K562 (cell line): ENCODE data around the gene SRPK2. TPM values are rescaled to one million over a fixed set of nuclear protein-coding genes. Genes with fewer than 3 reads are reported as not detected.
A peak's percentile ranks its signal among the peaks of the same experiment; 100 is the strongest.

Experiments used
- ATAC-seq: fragments of 200-7000 bp; cut with Tn5 transposase; 3 replicates; pipeline ENCODE4 v1.9.1; 2020; ENCODE audit warnings: moderate library complexity
- BruUV-seq: library from RNA; stranded (reverse); fragments of 400-500 nt; replicated peaks from 2 replicates; lab custom pipeline; 2021; lab: Mats Ljungman, UMichigan
- CTCF ChIA-PET: fragments of 300-600 bp; formaldehyde crosslinking; extraction: SDS; loops from one replicate; lab custom pipeline; 2021; ENCODE audit warnings: low intra/inter-chr PET ratio; lab: Yijun Ruan, JAX
- POLR2A ChIA-PET: fragments of 300-600, 350-650 bp; sonication (Branson Sonifier 250); formaldehyde crosslinking; extraction: SDS; loops from one replicate; lab custom pipeline; 2021; ENCODE audit warnings: antibody characterized with exemption, inconsistent platforms; lab: Yijun Ruan, JAX
- DNase-seq, 4 experiments: peaks; one replicate each; pipeline versions ENCODE4 v3.0.0 to v3.0.0-alpha.2; 2011 to 2018; ENCODE audit warnings: low spot score in 3 of 4, mixed read lengths in 3 of 4; ENCODE audit errors: extremely low read depth in 1 of 4
- FAIRE-seq: peaks from 2 replicates; lab custom pipeline; 2011; peaks lifted over from hg19 to GRCh38; lab: Jason Lieb, UNC
- H2AFZ ChIP-seq: 2 replicates; pipeline ENCODE4 v1.6.0; 2011; ENCODE audit warnings: low read depth, low read length, control low read depth, inconsistent platforms
- H3K27ac ChIP-seq: fragments of 200-600 bp; 3 replicates; pipeline ENCODE4 v1.8.0; 2011; ENCODE audit warnings: low read depth, mild to moderate bottlenecking, control low read depth, inconsistent platforms, low read length, moderate library complexity, mixed read lengths; ENCODE audit errors: extremely low read depth
- H3K27me3 ChIP-seq, 2 experiments: fragments of 300-600 bp in 1 of 2; 2 replicates in 1 of 2; 3 replicates in 1 of 2; pipeline versions ENCODE4 v1.6.0 to v1.8.0; 2011; ENCODE audit warnings: inconsistent platforms in 2 of 2, low read length in 2 of 2, mild to moderate bottlenecking in 1 of 2, mixed read lengths in 1 of 2, moderate library complexity in 1 of 2; ENCODE audit not compliant: control insufficient read depth in 2 of 2, insufficient read depth in 2 of 2
- H3K36me3 ChIP-seq: fragments of 300-600 bp; 3 replicates; pipeline ENCODE4 v1.8.0; 2011; ENCODE audit warnings: mild to moderate bottlenecking, low read length, inconsistent platforms; ENCODE audit not compliant: control insufficient read depth, insufficient read depth
- H3K4me1 ChIP-seq, 2 experiments: fragments of 200-600 bp in 1 of 2; replicated peaks in 1 of 2; 2 replicates in 1 of 2; 3 replicates in 1 of 2; pipeline versions ENCODE4 v1.5.1 to v1.8.0; 2011; ENCODE audit warnings: inconsistent platforms in 2 of 2, low read length in 2 of 2, mild to moderate bottlenecking in 1 of 2, mixed read lengths in 1 of 2, moderate library complexity in 1 of 2; ENCODE audit not compliant: control insufficient read depth in 2 of 2, insufficient read depth in 2 of 2
- H3K4me2 ChIP-seq: 2 replicates; pipeline ENCODE4 v1.6.1; 2011; ENCODE audit warnings: low read length, control low read depth, inconsistent platforms, mixed read lengths; ENCODE audit not compliant: insufficient read depth
- H3K4me3 ChIP-seq: fragments of 200-600 bp; sonication (generic), shearing (Covaris generic); 2 replicates; pipeline ENCODE4 v1.5.1; 2016; ENCODE audit warnings: control low read depth, inconsistent platforms
- H3K79me2 ChIP-seq: fragments of 200-600 bp; 3 replicates; pipeline ENCODE4 v1.8.0; 2011; ENCODE audit warnings: low read length, inconsistent platforms; ENCODE audit not compliant: control insufficient read depth, insufficient read depth
- H3K9ac ChIP-seq, 2 experiments: 2 replicates each; pipeline versions ENCODE4 v1.6.0 to v1.6.1; 2011; ENCODE audit warnings: low read depth in 2 of 2, low read length in 2 of 2, control low read depth in 1 of 2, inconsistent platforms in 1 of 2, mild to moderate bottlenecking in 1 of 2, mixed read lengths in 1 of 2; ENCODE audit not compliant: insufficient read depth in 1 of 2
- H3K9me1 ChIP-seq: one replicate; pipeline ENCODE4 v1.6.0; 2011; ENCODE audit warnings: inconsistent platforms, mild to moderate bottlenecking, low read length, moderate library complexity; ENCODE audit not compliant: control insufficient read depth, insufficient read depth
- H3K9me3 ChIP-seq: replicated peaks from 2 replicates; pipeline ENCODE4 v1.5.1; 2011; ENCODE audit warnings: low read depth, low read length, inconsistent platforms; ENCODE audit not compliant: control insufficient read depth, insufficient read depth
- H4K20me1 ChIP-seq: replicated peaks from 2 replicates; pipeline ENCODE4 v1.6.1; 2011; ENCODE audit warnings: low read length, inconsistent platforms, mixed read lengths; ENCODE audit not compliant: control insufficient read depth, insufficient read depth
- ATF6 ChIP-seq: sonication (generic); formaldehyde crosslinking; IDR thresholded peaks from 2 replicates; pipeline ENCODE4 v1.4.0; 2020; ENCODE audit warnings: mild to moderate bottlenecking, missing genetic modification reagents
- CEBPG ChIP-seq, 3 experiments: fragments of 200-800 bp in 1 of 3; sonication (Bioruptor generic) in 1 of 3; sonication (generic) in 1 of 3; formaldehyde crosslinking in 1 of 3; IDR thresholded peaks in 2 of 3; conservative IDR thresholded peaks in 1 of 3; 2 replicates each; pipeline versions ENCODE4 v1.6.1 to v1.8.0; 2016 to 2022; ENCODE audit warnings: missing compliant biosample characterization in 2 of 3, missing genetic modification characterization in 2 of 3, mild to moderate bottlenecking in 1 of 3, missing genetic modification reagents in 1 of 3
- DEAF1 ChIP-seq: fragments of 450-650 bp; formaldehyde crosslinking; IDR thresholded peaks from 2 replicates; pipeline ENCODE4 v1.4.0; 2020; ENCODE audit warnings: mild to moderate bottlenecking, moderate library complexity
- IRF9 ChIP-seq: fragments of 450-650 bp; IDR thresholded peaks from 2 replicates; pipeline ENCODE4 v1.6.1; 2016; ENCODE audit warnings: missing biosample characterization, missing genetic modification characterization
- RAD51 ChIP-seq: fragments of 450-650 bp; IDR thresholded peaks from 2 replicates; pipeline ENCODE4 v1.7.1; 2016; ENCODE audit warnings: low read depth, mild to moderate bottlenecking, borderline replicate concordance
- TFAP4 ChIP-seq: sonication (generic); formaldehyde crosslinking; IDR thresholded peaks from 2 replicates; pipeline ENCODE4 v1.8.0; 2022; ENCODE audit warnings: missing genetic modification reagents, mild to moderate bottlenecking, moderate library complexity, borderline replicate concordance
- TRIM24 ChIP-seq, 2 experiments: fragments of 450-650 bp; IDR thresholded peaks; 2 replicates each; pipeline ENCODE4 v1.6.1; 2016
- ZEB2 ChIP-seq: fragments of 450-650 bp; IDR thresholded peaks from 2 replicates; pipeline ENCODE4 v1.6.1; 2016
- ZHX1 ChIP-seq: fragments of 150-350 bp; conservative IDR thresholded peaks from 2 replicates; pipeline ENCODE4 v1.6.1; 2014; ENCODE audit warnings: low read length
- WGBS: fragments of 100-300 bp; shearing (Covaris generic); methylation state at CpG from one replicate; pipeline ENCODE4 v1.1.6; 2016; ENCODE audit warnings: low coverage, mixed read lengths; ENCODE audit not compliant: insufficient coverage; ENCODE audit errors: missing lambda C conversion rate; 5-methylcytosine and 5-hydroxymethylcytosine counted together
- in situ Hi-C: fragments of 300-500 bp; cut with MboI; formaldehyde crosslinking; loops from 4 replicates; pipeline ENCODE4 v1.15.0; 2018; ENCODE audit warnings: inconsistent platforms, mixed read lengths
- intact Hi-C: fragments of 100-400 bp; cut with micrococcal nuclease; formaldehyde crosslinking; loops from 2 replicates; pipeline ENCODE4 v1.14.2; 2022
- polyA plus RNA-seq, 8 experiments: library from polyadenylated mRNA; depleted of rRNA in 4 of 8; stranded (reverse) in 5 of 8; unstranded in 3 of 8; fragments of >200 nt; fragmentation: Nextera tagmentation in 2 of 8; fragmentation: Illumina TruSeq in 1 of 8; extraction: Ambion mirVana in 2 of 8; extraction: Trizol in 1 of 8; gene quantifications; 2 replicates each; pipeline versions ENCODE4 v1.2.1 to v1.2.3, GENCODE V29; 2011 to 2014; ENCODE audit warnings: inconsistent platforms in 1 of 8, missing spikeins in 1 of 8
- total RNA-seq, 7 experiments: library from RNA; depleted of rRNA in 6 of 7; stranded (reverse); fragments of >200 nt in 6 of 7; fragmentation: Illumina TruSeq in 2 of 7; extraction: Trizol in 2 of 7; gene quantifications; 2 replicates each; pipeline versions ENCODE4 v1.2.1 to v1.2.3, GENCODE V29; 2011 to 2021; ENCODE audit warnings: low replicate concordance in 1 of 7

Gene SRPK2
- total and polyA plus RNA-seq, 9 of the 15 experiments (the other 6 are each of a cell fraction or from before 2014, with no cell fraction given): 21.5 to 44.7 (median 33.3) TPM

- BruUV-seq: TSS peak; percentile 38
- intact Hi-C loops: loop anchor here (10.0 kb wide), 1 partner anchor 326 kb away; no protein-coding TSS in a partner anchor
- 0 out of 4 replicates have a peak overlapping the region, but pooled peaks of 1 of the 2 experiments have one; percentile 3 for H3K9ac ChIP-seq
- ChIA-PET CTCF (no interaction called here), POLR2A (interaction anchor here (0.6 to 4.0 kb wide), 7 partner anchors 10 to 43 kb away, joined by 3 to 20 read pairs (median 4); no protein-coding TSS in a partner anchor)
- H3K36me3 ChIP-seq: no peaks in the 10 kb centered on the region
- peaks cover 3 to 14% of the 10 kb centered on the region in 2 experiments; a peak in 4 of 5 replicates for H3K4me1 ChIP-seq
- peak overlapping the region; percentile 32 for H2AFZ ChIP-seq
- peaks cover 13% of the 10 kb centered on the region; the same call in 1 of the 2 replicates for H4K20me1 ChIP-seq
- peak overlapping the region; percentile 0; the same call in 1 of the 2 replicates for H3K4me3 ChIP-seq
- peak overlapping the region; percentile 13; the same call in 1 of the 2 replicates for H3K4me2 ChIP-seq
- 23% methylated on average over 6 of the region's 6 CpGs for WGBS
- H3K79me2 ChIP-seq: peaks cover 26% of the 10 kb centered on the region
- FAIRE-seq (no peak), ATAC-seq (peak; percentile 73), DNase-seq (peak in 1 of 4 experiments; percentile 49)
- H3K27me3 ChIP-seq: no peaks in the 10 kb centered on the region
- peak overlapping the region; percentile 22; the same call in 1 of the 3 replicates for H3K27ac ChIP-seq
- H3K9me1 ChIP-seq: no peaks in the 10 kb centered on the region
- no peaks in the 10 kb centered on the region for H3K9me3 ChIP-seq
- in situ Hi-C loops: no loop called here
- TF ChIP-seq IRF9 (tag): 0 out of 2 replicates have a peak, but pooled peaks have one; percentile 11
- TF ChIP-seq ZEB2: 0 out of 2 replicates have a peak, but pooled peaks have one; percentile 14
- TF ChIP-seq CEBPG (CRISPR knock-in tag; IDR thresholded peaks at IDR 0.05): no peak
- peak in 1 of 2 experiments; percentile 55; a peak in 2 of 4 replicates for TF ChIP-seq CEBPG (tag; conservative IDR thresholded peaks at IDR 0.05 in 1 of 2, IDR thresholded peaks at IDR 0.05 in 1 of 2)
- TF ChIP-seq TFAP4 (CRISPR knock-in tag): no peak
- TF ChIP-seq RAD51: 0 out of 2 replicates have a peak, but pooled peaks have one; percentile 10
- TF ChIP-seq TRIM24 (IDR thresholded peaks at IDR 0.05): peak in 1 of 2 experiments; percentile 49; a peak in 1 of 4 replicates
- TF ChIP-seq ATF6 (CRISPR knock-in tag): no peak
- TF ChIP-seq DEAF1 (CRISPR knock-in tag): peak; percentile 28; the same call in 1 of the 2 replicates
- no peak for TF ChIP-seq ZHX1
Observed at GRCh38 chr7:105268511-105269392, 120.0 kb downstream of the SRPK2 start.
